Tracheal epithelial cell (primary cell): Measurements from ENCODE around the gene HLA-DMA. TPM values are rescaled to one million over a fixed set of nuclear protein-coding genes. Genes with fewer than 3 reads are reported as not detected.

Source experiments
- total RNA-seq: library from RNA; depleted of rRNA; stranded (reverse); fragments of >200 nt; gene quantifications from 2 replicates; pipeline ENCODE4 v1.2.1, GENCODE V29; 2014

HLA-DMA gene
- 1.2 and 1.5 TPM in 2 replicates for total RNA-seq

GRCh38 chr6:32952817-32953739 is at the start of gene HLA-DMA:
TSS of gene HLA-DMA (minus strand) at chr6:32953097. CDS start at chr6:32953036, 61 bp downstream.

GRCh38 chr6:32968093-32968866 is 15.4 kb upstream of the HLA-DMA start, which contains the start of gene BRD2:
TSS of gene BRD2 (plus strand) at chr6:32968594. CDS start at chr6:32972899, 4,305 bp downstream.

GRCh38 chr6:32940656-32941213 is 12.2 kb downstream of the HLA-DMA start, which contains the start of gene HLA-DMB:
TSS of gene HLA-DMB (minus strand) at chr6:32941028. CDS start at chr6:32940807, 221 bp downstream.

Other genes with a start within 250 kb of the HLA-DMA start
- not detected in 2 replicates for gene HLA-DQA2, start 211.7 kb downstream of the HLA-DMA start, total RNA-seq
- gene HLA-DQB2, start 189.6 kb downstream of the HLA-DMA start, total RNA-seq, result not detected in 2 replicates
- gene HLA-DOB, start 136.1 kb downstream of the HLA-DMA start, total RNA-seq, result 0.72 and 1.9 TPM in 2 replicates
- gene TAP2, start 114.4 kb downstream of the HLA-DMA start, total RNA-seq, result 19.4 and 32.8 TPM in 2 replicates
- 16.0 and 48.4 TPM in 2 replicates for gene PSMB8, start 109.0 kb downstream of the HLA-DMA start, total RNA-seq
- gene TAP1, start 99.4 kb downstream of the HLA-DMA start, total RNA-seq, result 43.5 and 87.0 TPM in 2 replicates
- 3.4 and 16.1 TPM in 2 replicates for gene PSMB9, start 98.9 kb downstream of the HLA-DMA start, total RNA-seq
- 0.64 and 0.96 TPM in 2 replicates for gene HLA-DMB, start 12.1 kb downstream of the HLA-DMA start, total RNA-seq
- gene BRD2, start 15.5 kb upstream of the HLA-DMA start, total RNA-seq, result 48.9 and 66.1 TPM in 2 replicates
- gene HLA-DOA, start 56.5 kb upstream of the HLA-DMA start, total RNA-seq, result 0.24 TPM in 1 of 2 replicates, not detected in the other
- 3.6 and 4.5 TPM in 2 replicates for gene HLA-DPA1, start 120.6 kb upstream of the HLA-DMA start, total RNA-seq
- 1.1 and 3.6 TPM in 2 replicates for gene HLA-DPB1, start 122.9 kb upstream of the HLA-DMA start, total RNA-seq
- 0.24 and 0.43 TPM in 2 replicates for gene COL11A2, start 239.4 kb upstream of the HLA-DMA start, total RNA-seq
- gene RXRB, start 247.6 kb upstream of the HLA-DMA start, total RNA-seq, result 15.2 and 18.1 TPM in 2 replicates
- 43.1 and 60.0 TPM in 2 replicates for gene SLC39A7, start 247.8 kb upstream of the HLA-DMA start, total RNA-seq